Stimulated activated CD8-positive, alpha-beta memory T cell treated with anti-CD3 and anti-CD28 coated beads, Interleukin-4, amount 100 ng/mL, for 4 hours (primary cell): Measurements from ENCODE around the gene THEMIS2.
"Not testable (repeated sequence)": the region's sequence is repeated elsewhere in the genome, so short reads cannot be mapped to it uniquely, and the experiment has no call there.

ENCODE experiments used
- DNase-seq, 2 donors: peaks; one replicate each; pipeline ENCODE4 v3.0.0-alpha.2; 2020; ENCODE audit warnings: low read depth in 2 of 2, low spot score in 1 of 2

THEMIS2 gene

GRCh38 chr1:27872059-27872801 lies at the start of gene THEMIS2:
THEMIS2 (plus strand) TSS chr1:27872544; CDS start chr1:27872572, 28 bp downstream.
- DNase-seq, result peak; percentile 56 to 58

GRCh38 chr1:27823784-27824183 lies 48.6 kb upstream of the THEMIS2 start:
- DNase-seq, result no peak

- no peak for DNase-seq
Measured at GRCh38 chr1:27824411-27824810, 47.9 kb upstream of the THEMIS2 start.

GRCh38 chr1:27829339-27829960 lies 42.9 kb upstream of the THEMIS2 start:
- DNase-seq, result not testable (repeated sequence)

DNA sequence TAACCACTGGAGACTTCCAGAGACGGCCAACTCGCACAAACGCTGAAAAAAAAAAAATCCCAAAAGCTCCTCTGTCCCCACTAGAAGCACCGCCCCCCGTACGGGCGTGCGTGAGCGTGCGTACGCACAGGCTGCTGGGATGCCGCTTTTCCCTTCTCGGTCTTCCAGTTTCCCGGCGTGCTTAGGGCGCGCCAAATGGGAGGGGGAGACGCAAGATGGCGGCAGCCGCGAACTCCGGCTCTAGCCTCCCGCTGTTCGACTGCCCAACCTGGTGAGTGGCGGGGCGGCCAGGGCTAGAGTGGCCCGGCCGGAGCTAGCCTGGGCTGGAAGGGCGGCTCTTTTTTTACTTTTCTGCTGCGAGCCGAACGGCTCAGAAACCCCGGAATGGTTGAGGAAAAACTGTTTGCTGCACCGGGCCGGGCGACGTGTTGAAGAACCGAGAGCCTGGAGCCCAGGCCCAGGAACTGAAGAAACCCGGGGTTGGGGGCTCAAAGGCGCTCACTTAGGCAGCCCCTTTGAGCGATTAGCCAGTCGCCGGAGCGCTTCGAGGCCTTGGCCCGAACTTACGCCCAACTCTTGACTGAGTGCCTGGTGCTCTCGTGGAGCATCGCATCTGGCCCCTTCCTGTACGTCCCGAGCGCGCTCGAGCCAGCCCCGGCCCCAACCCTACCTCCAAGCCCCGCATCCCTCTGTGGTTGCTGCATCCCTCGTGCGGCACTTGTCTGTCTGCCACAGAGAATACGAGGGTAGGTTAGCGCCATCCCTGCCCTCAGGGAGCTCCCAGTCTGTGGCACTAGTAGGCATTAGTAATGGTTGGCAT lies 41.5 kb upstream of the THEMIS2 start, which contains the start of gene PPP1R8:
Gene PPP1R8 (plus strand): TSS at position 162 of the 820 bp plus-strand sequence. CDS start 54 bp downstream, at position 216.
- DNase-seq, result peak; percentile 77 to 84

- DNase-seq, result no peak
Measured at GRCh38 chr1:27831568-27832410, 40.6 kb upstream of the THEMIS2 start.

- DNase-seq, result no peak
Measured at GRCh38 chr1:27832762-27833161, 39.6 kb upstream of the THEMIS2 start.

DNA sequence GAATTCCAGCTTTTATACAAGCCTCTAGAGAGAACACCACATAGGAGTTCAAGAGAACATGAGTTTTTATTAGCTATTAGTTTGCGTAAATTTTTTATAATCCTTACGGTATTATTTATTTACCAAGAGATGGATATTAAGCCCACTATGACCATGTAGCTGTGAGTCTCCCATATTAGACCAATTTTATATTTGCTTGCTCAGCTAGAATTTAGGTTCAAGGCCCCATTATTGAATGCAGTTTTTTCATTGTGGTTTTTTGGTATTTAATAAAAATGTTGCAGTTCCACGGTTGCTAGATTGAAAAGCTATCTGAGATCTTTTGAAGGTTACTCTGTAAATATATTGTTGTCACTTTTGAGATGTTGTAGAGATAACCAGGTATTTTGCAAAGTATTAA lies 38.9 kb upstream of the THEMIS2 start:
- no peak for DNase-seq

- DNase-seq, result no peak
Measured at GRCh38 chr1:27835046-27835445, 37.3 kb upstream of the THEMIS2 start.

DNA sequence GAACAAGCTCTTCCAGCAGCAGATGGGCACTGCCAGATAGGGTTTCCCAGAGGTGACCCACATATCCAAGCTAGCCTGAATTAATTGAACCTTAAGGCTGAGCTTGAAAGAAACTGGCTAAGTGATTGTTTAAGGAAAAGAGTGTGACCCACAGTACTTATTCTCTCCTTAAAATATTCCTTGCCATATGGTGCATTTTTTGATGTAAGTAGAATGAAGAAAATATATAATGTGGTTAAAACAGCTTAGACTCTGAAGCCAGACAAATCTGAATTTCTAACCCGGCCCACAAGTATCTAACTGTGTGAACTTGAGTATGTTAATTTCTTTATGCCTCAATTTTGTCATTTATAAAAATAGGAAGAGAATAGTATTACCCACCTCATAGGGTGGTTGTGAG lies 36.8 kb upstream of the THEMIS2 start:
- no peak for DNase-seq

- DNase-seq, result no peak
Measured at GRCh38 chr1:27849951-27850350, 22.4 kb upstream of the THEMIS2 start.

DNA sequence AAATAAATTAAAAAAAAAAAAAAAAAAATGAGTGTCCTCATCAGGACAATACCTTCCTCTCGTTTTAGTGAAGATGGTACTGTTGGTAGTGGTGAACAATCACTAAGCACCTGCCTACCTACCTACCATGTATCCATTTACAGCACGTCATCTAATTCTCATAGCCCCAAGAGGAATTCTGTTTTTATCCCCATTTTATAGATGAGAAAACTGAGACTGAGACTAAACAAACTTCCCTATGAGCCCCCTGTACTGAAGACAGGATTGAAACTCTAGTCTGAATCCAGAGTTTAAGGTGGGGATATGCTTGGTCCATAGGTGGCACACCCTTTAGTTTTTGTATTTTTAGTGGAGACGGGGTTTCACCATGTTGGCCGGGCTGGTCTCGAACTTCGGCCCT lies 17.3 kb upstream of the THEMIS2 start:
- DNase-seq, result no peak

GRCh38 chr1:27856561-27857343 lies 15.6 kb upstream of the THEMIS2 start:
- no peak for DNase-seq

- DNase-seq, result not testable (repeated sequence)
Measured at GRCh38 chr1:27857552-27857951, 14.8 kb upstream of the THEMIS2 start.

GRCh38 chr1:27858072-27858948 lies 14.0 kb upstream of the THEMIS2 start:
- peak; percentile 61 to 80 for DNase-seq

- DNase-seq, result no peak
Measured at GRCh38 chr1:27858949-27859576, 13.3 kb upstream of the THEMIS2 start.

- DNase-seq, result no peak
Measured at GRCh38 chr1:27861436-27861835, 10.9 kb upstream of the THEMIS2 start.

- DNase-seq, result no peak
Measured at GRCh38 chr1:27862004-27862403, 10.3 kb upstream of the THEMIS2 start.
